Activated CD8-positive, alpha-beta memory T cell treated with anti-CD3 and anti-CD28 coated beads for 24 hours (primary cell): ENCODE results near the gene EXOC6B.

Source experiments
- DNase-seq: peaks from one replicate; pipeline ENCODE4 v3.0.0-alpha.2; 2020

Gene EXOC6B

GRCh38 chr2:72828840-72829507, 3.1 kb upstream of the EXOC6B start:
- no peak for DNase-seq

DNA sequence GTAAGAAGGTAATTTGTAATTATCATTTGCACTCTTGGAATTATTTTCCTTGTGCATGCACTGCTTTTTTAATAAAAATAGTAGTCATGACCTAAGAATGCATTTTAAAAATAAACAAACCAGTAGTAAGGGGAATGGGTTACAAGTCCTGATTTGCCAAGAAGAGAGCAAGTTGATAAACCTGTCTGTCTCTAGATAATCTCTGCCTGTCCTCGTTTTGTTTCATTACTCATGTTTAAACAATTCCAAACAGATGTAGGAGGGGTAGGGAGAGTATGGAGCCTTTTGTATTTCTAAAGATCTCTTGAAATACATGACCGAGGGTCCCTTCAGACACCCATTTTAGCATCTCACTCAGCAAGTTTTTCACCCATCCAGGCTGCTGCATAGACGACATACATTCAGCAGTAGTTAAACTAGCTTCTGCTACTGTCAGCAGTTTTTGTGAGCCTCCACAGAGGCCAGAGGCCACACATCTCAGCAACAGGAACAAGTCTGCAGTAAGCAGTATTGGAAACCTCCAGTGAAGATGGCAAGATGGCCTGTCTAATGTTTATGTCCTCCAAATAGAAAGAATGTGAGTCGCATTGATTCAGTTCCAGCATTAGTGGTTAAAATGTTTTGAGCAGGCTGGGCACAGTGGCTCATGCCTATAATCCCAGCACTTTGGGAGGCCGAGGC, 2.3 kb upstream of the EXOC6B start:
- no peak for DNase-seq

DNA sequence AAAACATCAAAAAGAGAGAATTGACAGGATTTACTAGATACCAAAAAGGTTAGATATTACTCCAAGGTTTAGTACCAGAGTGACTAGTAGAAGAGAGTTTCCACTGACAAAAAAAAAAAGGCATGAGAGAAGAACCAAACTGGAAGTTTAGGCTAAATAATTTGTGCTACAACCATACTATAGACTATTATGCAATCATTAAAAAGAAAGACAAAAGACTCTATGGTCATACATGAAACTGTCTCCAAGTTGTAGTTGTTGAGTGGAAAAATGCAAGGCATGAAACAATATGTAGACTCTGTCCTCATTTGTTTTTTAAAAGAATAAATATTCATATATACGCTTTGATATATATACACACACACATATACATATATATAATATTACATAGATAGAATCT, 1.7 kb upstream of the EXOC6B start:
- DNase-seq = no peak

GRCh38 chr2:72826156-72826477, 284 bp upstream of the EXOC6B start:
- DNase-seq = no peak

- no peak for DNase-seq
Measured at GRCh38 chr2:72824224-72824842, 1.5 kb downstream of the EXOC6B start.

- DNase-seq = no peak
Measured at GRCh38 chr2:72822794-72823193, 3.0 kb downstream of the EXOC6B start.

GRCh38 chr2:72821983-72822382, 3.9 kb downstream of the EXOC6B start:
- no peak for DNase-seq

DNA sequence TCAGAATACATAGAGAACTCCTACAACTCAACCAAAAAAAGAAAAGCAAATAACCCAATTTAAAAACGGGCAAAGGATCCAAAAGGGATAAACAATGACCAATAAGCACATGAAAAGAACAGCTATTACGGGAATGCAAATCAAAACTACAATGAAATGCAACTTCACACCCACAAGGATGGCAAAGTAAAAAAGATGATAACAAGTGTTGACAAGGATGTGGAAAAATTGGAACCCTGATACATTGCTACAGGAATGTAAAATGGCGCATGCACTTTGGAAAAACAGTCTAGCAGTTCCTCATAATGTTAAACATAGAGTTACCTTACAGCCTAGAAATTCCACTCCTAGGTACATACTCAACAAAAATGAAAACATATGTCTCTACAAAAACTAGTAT, 4.7 kb downstream of the EXOC6B start:
- DNase-seq = no peak

- DNase-seq = no peak
Measured at GRCh38 chr2:72819501-72819900, 6.3 kb downstream of the EXOC6B start.

DNA sequence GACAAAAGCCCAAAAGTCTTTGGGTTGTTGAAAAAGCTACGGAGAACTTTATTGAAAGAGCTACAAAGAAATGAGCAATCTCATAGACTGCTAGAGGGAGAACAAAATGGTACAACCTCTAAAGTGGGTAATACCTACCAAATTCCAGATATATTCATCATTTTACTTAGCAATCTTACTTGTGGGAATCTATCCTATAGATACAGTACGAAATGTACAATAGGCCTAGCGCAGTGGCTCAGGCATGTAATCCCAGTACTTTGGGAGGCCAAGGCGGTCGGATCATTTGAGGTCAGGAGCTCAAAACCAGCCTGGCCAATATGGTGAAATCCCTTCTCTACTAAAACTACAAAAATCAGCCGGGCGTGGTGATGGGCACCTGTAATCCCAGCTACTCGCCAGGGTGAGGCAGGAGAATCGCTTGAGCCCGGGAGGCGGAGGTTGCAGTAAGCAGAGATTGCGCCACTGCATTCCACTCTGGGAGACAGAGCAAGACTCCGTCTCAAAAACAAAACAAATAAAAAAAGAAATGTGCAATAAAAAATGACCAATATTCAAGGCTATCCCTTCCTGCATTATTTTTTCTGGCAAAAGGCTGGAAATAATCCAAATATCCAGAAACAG, 10.1 kb downstream of the EXOC6B start:
- DNase-seq = no peak

- no peak for DNase-seq
Measured at GRCh38 chr2:72813841-72814240, 12.0 kb downstream of the EXOC6B start.

GRCh38 chr2:72810165-72810564, 15.7 kb downstream of the EXOC6B start:
- no peak for DNase-seq

GRCh38 chr2:72809095-72809494, 16.7 kb downstream of the EXOC6B start:
- no peak for DNase-seq

DNA sequence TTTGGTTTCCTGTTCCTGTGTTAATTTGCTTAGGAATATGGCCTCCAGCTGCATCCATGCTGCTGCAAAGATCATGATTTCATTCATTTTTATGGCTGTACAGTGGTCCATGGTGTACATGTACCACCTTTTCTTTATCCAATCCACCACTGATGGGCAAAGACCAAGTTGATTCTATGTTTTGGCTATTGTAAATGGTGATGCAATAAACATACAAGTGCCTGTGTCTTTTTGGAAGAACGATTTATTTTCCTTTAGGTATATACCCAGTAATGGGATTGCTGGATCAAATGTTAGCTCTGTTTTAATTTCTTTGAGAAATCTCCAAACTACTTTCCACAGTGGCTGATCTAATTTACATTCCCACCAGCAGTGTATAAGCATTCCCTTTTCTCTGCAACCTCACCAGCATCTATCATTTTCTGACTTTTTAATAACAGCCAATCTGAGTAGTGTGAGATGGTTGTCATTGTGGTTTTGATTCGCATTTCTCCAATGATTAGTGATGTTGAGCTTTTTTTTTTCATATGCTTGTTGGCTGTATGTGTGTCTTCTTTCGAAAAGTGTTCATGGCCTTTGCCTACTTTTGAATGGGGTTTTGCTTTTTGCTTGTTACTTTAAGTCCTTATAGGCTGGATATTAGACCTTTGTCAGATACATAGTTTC, 19.4 kb downstream of the EXOC6B start:
- DNase-seq = no peak

DNA sequence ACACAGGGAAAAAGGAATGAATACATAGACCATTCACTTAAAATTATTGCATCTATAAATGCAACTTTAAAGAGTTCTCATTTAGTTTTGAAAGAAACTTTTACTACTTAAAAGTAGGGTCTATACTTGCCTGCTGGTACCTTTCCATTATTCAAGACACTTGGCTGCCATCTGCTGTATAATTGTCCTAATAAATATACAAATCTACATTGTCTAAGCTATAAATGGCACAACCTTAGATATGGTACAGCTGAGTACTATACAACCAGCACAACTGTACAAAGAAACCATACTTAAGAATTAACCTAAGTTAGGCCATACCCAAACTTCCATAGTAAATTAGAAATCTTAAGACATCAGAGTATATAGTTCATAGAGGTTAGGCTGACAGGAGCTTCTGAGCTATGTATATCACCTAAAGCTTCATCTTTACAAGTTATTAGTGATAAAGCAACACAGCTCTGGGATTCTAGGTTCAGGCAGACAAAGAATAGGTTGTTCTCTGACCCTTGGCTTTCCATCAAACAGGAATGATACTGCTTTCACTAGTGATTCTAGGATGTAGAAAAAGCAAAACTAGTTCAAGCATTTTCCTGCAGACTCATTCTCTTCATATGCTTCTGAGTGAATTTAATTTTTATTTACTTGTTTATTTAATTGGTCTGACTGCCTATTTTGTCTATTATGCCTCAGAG, 22.1 kb downstream of the EXOC6B start:
- DNase-seq = no peak

- DNase-seq = no peak
Measured at GRCh38 chr2:72803151-72803550, 22.7 kb downstream of the EXOC6B start.

GRCh38 chr2:72800492-72800891, 25.3 kb downstream of the EXOC6B start:
- no peak for DNase-seq

GRCh38 chr2:72797740-72798139, 28.1 kb downstream of the EXOC6B start:
- no peak for DNase-seq

DNA sequence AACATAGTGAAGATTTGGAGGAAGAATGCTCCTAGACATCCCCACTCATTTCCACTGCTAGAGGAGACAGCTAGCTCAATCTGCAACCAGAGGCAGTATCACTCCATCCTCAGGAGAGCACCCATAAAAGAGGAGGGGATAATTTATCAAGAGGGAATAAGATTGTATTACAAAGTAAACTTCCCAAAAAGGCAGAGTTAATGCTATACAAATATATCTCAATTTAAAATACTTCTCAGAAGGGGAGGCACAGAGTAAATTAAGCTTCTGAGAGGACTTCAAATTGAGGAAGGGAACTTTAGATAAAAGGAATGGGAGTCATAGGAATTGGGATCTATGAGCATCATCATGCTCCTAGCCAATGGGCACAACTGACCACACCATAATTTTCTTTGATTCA, 29.1 kb downstream of the EXOC6B start:
- DNase-seq = no peak

DNA sequence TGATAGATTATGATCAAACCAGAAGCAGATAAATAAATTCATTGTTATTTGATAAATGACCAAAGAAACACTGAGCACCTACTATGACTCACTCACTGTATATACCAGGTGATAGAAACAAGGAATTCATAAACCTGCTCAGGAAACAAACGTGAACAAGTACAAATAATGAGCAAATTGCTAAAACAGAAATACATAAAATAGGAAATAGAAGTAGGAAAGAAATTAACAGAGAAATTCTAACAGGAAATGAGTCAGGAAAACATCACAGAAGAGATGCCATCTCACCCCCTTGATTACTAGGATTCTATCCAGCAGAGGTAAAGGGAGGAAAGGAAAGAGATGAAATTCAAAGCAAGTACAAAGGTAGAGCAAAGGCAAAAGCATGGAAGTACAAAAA, 31.3 kb downstream of the EXOC6B start:
- DNase-seq = no peak

- no peak for DNase-seq
Measured at GRCh38 chr2:72793798-72794440, 31.9 kb downstream of the EXOC6B start.

- no peak for DNase-seq
Measured at GRCh38 chr2:72789241-72789640, 36.6 kb downstream of the EXOC6B start.
